HG03575 (cell line): Measurements from ENCODE around the gene HK1.
"Not testable (repeated sequence)": the region's sequence is repeated elsewhere in the genome, so short reads cannot be mapped to it uniquely, and the experiment has no call there.

ENCODE experiments used
- ATAC-seq: cut with Tn5 transposase; IDR thresholded peaks from one replicate; pipeline ENCODE4 v1.9.1; 2021; ENCODE audit not compliant: unreplicated experiment, insufficient number of reproducible peaks, low FRiP score; ENCODE audit errors: extremely low read depth

HK1 gene

GRCh38 chr10:69251417-69251816 is 26.9 kb upstream of the HK1 start:
- ATAC-seq: not testable (repeated sequence)

GRCh38 chr10:69253171-69253570 is 25.1 kb upstream of the HK1 start:
- ATAC-seq: no peak

GRCh38 chr10:69254877-69255276 is 23.4 kb upstream of the HK1 start:
- no peak for ATAC-seq

DNA sequence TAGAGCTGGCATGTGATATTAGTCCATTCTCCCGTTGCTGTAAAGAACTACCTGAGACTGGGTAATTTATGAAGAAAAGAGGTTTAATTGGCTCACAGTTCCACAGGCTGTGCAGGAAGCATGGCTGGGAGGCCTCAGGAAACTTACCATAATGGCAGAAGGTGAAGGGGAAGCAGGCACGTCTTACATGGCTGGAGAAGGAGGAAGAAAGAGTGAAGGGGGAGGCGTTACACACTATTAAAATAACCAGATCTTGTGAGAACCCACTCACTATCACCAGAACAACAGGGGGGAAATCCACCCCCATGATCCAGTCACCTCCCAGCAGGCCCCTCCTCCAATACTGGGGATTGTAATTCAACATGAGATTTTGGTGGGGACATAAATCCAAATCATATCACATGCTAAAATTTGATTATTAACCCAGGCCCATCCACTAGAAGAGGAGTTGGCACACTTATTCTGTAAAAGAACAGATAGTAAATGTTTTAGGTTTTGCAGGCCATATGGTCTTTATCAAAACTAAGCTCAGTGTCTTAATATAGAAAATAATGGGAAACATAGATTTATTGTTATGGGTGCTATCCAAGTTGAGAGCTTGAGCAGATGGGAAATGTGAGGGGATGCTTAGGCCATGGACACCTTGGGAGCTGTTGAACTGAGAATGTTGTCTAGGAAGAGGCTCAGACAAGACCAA is 18.6 kb upstream of the HK1 start:
- ATAC-seq: no peak

- ATAC-seq: no peak
Observed at GRCh38 chr10:69261184-69261583, 17.1 kb upstream of the HK1 start.

GRCh38 chr10:69262292-69262751 is 16.0 kb upstream of the HK1 start:
- no peak for ATAC-seq

DNA sequence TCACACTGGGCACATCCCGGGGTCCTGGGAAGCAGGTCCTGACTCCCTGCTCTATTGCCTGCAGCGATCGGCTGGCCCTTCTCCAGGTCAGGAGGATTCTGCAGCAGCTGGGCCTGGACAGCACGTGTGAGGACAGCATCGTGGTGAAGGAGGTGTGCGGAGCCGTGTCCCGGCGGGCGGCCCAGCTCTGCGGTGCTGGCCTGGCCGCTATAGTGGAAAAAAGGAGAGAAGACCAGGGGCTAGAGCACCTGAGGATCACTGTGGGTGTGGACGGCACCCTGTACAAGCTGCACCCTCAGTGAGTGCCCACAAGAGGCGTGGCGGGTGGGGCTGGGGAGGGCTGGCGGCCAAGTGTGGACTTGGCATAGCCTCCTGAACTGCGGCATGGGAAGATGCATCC is 12.8 kb upstream of the HK1 start:
- no peak for ATAC-seq

- no peak for ATAC-seq
Observed at GRCh38 chr10:69268761-69269416, 9.4 kb upstream of the HK1 start.

GRCh38 chr10:69269761-69270160 is 8.5 kb upstream of the HK1 start:
- ATAC-seq: no peak

GRCh38 chr10:69270990-69271389 is 7.3 kb upstream of the HK1 start:
- ATAC-seq: no peak

DNA sequence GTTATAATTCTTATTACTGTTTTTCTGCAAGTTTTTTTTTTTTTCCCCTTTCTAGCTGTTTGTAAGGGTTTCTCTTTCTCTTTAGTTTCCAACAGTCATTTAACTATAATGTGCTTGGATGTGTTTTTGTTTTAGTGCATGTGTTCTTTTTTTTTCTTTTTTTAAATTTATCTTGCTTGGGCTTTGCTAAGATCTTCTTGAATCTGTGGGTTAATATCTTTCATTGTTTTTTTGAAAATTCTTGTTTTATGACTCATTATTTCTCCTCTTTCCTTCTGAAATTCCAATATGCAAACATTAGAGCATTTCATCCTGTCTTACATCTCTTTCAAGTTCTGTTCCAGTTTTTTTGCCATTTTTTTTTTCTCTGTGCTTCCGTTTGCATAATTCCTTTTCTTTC is 5.7 kb upstream of the HK1 start:
- ATAC-seq: no peak

DNA sequence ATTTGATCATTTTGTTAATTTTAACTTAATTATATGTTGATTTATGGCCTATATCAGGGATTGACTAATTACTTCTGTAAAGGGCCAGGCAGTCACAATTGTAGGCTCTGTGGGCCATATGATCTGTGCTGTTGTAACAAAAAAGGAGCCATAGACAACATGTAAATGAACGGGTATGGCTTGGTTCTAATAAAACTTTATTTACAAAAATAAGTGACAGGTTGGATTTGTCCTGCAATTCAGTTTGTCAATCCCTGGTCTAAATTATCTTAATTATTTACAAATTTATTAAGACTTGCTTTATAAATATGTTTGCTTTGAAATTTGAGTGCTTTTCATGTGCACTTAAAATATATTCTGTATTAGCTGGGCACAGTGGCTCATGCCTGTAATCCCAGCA is 2.9 kb upstream of the HK1 start:
- no peak for ATAC-seq

DNA sequence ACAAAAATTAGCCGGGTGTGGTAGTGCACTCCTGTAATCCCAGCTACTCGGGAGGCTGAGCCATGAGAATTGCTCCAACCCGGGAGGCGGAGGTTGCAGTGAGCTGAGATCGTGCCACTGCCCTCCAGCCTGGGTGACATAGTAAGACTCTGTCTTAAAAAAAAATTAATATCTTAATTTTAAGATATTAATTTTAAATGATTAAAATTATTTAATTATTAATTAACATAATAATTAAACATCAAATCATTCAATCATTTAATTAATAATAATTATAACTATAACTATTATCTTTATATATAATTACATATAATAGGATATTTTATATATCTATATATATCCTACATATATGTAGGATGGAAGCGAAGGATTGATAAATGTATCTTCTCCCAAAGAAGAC is 1.8 kb upstream of the HK1 start:
- no peak for ATAC-seq

GRCh38 chr10:69279110-69279509 is 814 bp downstream of the HK1 start:
- ATAC-seq: no peak

- no peak for ATAC-seq
Observed at GRCh38 chr10:69281507-69282413, 3.5 kb downstream of the HK1 start.

- not testable (repeated sequence) for ATAC-seq
Observed at GRCh38 chr10:69284402-69284801, 6.1 kb downstream of the HK1 start.

DNA sequence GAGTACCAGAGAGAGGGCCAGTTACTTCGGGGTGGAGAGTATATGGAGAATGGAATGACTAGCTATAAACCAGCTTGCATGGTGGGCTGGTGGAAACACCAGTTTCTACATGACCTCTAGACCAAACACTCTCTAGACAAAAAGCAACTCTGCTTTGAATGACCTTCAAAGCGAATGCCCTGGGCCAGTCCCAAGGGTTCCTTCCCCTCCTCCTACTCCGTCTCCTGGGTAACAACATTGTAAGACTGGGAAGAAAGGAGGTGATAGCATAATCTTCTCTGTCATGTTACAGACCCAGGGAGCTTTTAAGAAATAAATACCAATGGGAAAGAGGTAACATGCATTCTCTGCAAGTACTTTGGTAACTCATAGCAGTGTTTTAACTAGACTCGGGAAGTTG is 7.4 kb downstream of the HK1 start:
- no peak for ATAC-seq

DNA sequence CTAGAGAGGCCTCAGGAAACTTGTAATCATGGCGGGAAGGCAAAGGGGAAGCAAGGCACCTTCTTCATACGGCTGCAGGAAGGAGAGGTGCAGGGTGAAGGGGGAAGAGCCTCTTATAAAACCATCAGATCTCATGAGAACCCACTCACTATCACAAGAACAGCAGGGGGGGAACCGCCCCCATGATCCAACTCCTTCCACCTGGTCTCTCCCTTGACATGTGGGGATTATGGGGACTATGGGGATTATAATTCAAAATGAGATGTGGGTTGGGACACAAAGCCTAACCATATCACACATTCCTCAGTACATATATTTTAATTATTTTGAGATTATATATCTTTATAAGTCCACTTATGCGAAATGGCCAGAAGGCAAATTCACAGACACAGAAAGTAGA is 8.9 kb downstream of the HK1 start:
- no peak for ATAC-seq

DNA sequence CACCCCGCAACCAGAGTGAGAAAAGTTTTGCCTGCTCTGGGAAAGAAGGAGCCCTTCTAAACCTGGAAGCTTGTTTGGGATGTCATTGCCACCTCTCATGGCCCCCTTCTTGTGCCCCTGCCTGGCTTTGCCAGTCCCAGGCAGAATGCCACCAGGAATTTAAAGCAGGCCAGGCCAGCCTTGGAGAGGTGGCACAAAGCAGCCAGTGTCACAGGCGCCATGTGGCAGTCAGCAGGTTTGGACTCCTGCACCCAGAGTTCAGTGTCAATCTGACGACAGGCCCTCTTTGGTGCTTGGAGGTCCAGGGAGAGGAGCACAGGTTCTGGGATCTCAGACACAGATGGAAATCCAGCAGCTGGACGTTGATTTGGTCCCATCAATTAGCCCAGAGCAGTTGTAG is 12.7 kb downstream of the HK1 start:
- ATAC-seq: no peak

- ATAC-seq: no peak
Observed at GRCh38 chr10:69292459-69292858, 14.2 kb downstream of the HK1 start.
